Stimulated activated naive CD8-positive, alpha-beta T cell treated with anti-CD3 and anti-CD28 coated beads, Interleukin-15, Interleukin-2, amounts not matched to agents 100 ng/mL and 50 ng/mL, for 24 hours (primary cell): ENCODE results near the gene TMTC2.

Experiments
- H3K27ac Mint-ChIP-seq: one replicate; pipeline ENCODE4 v1.8.0; 2021; ENCODE audit warnings: mild to moderate bottlenecking, mixed read lengths
- H3K27me3 Mint-ChIP-seq: one replicate; pipeline ENCODE4 v1.8.0; 2021; ENCODE audit warnings: mixed read lengths
- H3K36me3 Mint-ChIP-seq: one replicate; pipeline ENCODE4 v1.8.0; 2021; ENCODE audit warnings: low read depth, mixed read lengths
- H3K4me1 Mint-ChIP-seq: one replicate; pipeline ENCODE4 v1.8.0; 2021; ENCODE audit warnings: low read depth, mixed read lengths
- H3K4me3 Mint-ChIP-seq: one replicate; pipeline ENCODE4 v1.8.0; 2021; ENCODE audit warnings: mild to moderate bottlenecking, mixed read lengths
- H3K9me3 Mint-ChIP-seq: one replicate; pipeline ENCODE4 v1.8.0; 2021; ENCODE audit warnings: mixed read lengths

The TMTC2 gene

GRCh38 chr12:83008703-83009102, 322.0 kb downstream of the TMTC2 start:
- Mint-ChIP-seq H3K4me1 (no peaks in the 10 kb centered on the region), H3K27ac (no peak overlapping the region), H3K9me3 (peaks cover 17% of the 10 kb centered on the region), H3K36me3 (peaks cover 18% of the 10 kb centered on the region), H3K4me3 (no peak overlapping the region), H3K27me3 (no peaks in the 10 kb centered on the region)

- Mint-ChIP-seq H3K4me3 (no peak overlapping the region), H3K4me1 (peaks cover under 1% of the 10 kb centered on the region), H3K9me3 (peaks cover 17% of the 10 kb centered on the region), H3K36me3 (peaks cover 18% of the 10 kb centered on the region), H3K27me3 (no peaks in the 10 kb centered on the region), H3K27ac (no peak overlapping the region)
These were observed 323.6 kb downstream of the TMTC2 start for GRCh38 chr12:83010169-83010804.

GRCh38 chr12:83015390-83016217, 328.9 kb downstream of the TMTC2 start:
- Mint-ChIP-seq H3K9me3 (no peaks in the 10 kb centered on the region), H3K27me3 (no peaks in the 10 kb centered on the region), H3K4me1 (peaks cover 11% of the 10 kb centered on the region), H3K4me3 (no peak overlapping the region), H3K36me3 (peaks cover 7% of the 10 kb centered on the region), H3K27ac (no peak overlapping the region)

GRCh38 chr12:83016218-83016835, 329.6 kb downstream of the TMTC2 start:
- H3K4me1 Mint-ChIP-seq: peaks cover 11% of the 10 kb centered on the region
- H3K9me3 Mint-ChIP-seq: no peaks in the 10 kb centered on the region
- no peak overlapping the region for H3K27ac Mint-ChIP-seq
- peaks cover 4% of the 10 kb centered on the region for H3K36me3 Mint-ChIP-seq
- no peaks in the 10 kb centered on the region for H3K27me3 Mint-ChIP-seq
- H3K4me3 Mint-ChIP-seq: no peak overlapping the region

GRCh38 chr12:83016991-83017390, 330.3 kb downstream of the TMTC2 start:
- Mint-ChIP-seq H3K36me3 (no peaks in the 10 kb centered on the region), H3K4me1 (peaks cover 11% of the 10 kb centered on the region), H3K9me3 (no peaks in the 10 kb centered on the region), H3K27ac (no peak overlapping the region), H3K27me3 (no peaks in the 10 kb centered on the region), H3K4me3 (no peak overlapping the region)

- Mint-ChIP-seq H3K9me3 (no peaks in the 10 kb centered on the region), H3K27me3 (no peaks in the 10 kb centered on the region), H3K4me1 (peaks cover 11% of the 10 kb centered on the region), H3K27ac (no peak overlapping the region), H3K4me3 (no peak overlapping the region), H3K36me3 (no peaks in the 10 kb centered on the region)
These were observed 331.4 kb downstream of the TMTC2 start for GRCh38 chr12:83018088-83018487.

GRCh38 chr12:83027021-83027723, 340.5 kb downstream of the TMTC2 start:
- no peak overlapping the region for H3K27ac Mint-ChIP-seq
- H3K36me3 Mint-ChIP-seq: no peaks in the 10 kb centered on the region
- peaks cover 3% of the 10 kb centered on the region for H3K4me1 Mint-ChIP-seq
- H3K9me3 Mint-ChIP-seq: no peaks in the 10 kb centered on the region
- H3K27me3 Mint-ChIP-seq: no peaks in the 10 kb centered on the region
- H3K4me3 Mint-ChIP-seq: no peak overlapping the region

- H3K4me3 Mint-ChIP-seq: no peak overlapping the region
- H3K4me1 Mint-ChIP-seq: no peaks in the 10 kb centered on the region
- no peaks in the 10 kb centered on the region for H3K27me3 Mint-ChIP-seq
- no peak overlapping the region for H3K27ac Mint-ChIP-seq
- H3K36me3 Mint-ChIP-seq: no peaks in the 10 kb centered on the region
- no peaks in the 10 kb centered on the region for H3K9me3 Mint-ChIP-seq
These were observed 344.5 kb downstream of the TMTC2 start for GRCh38 chr12:83031196-83031595.

GRCh38 chr12:83036847-83037246, 350.1 kb downstream of the TMTC2 start:
- H3K27me3 Mint-ChIP-seq: no peaks in the 10 kb centered on the region
- no peak overlapping the region for H3K4me3 Mint-ChIP-seq
- H3K27ac Mint-ChIP-seq: no peak overlapping the region
- no peaks in the 10 kb centered on the region for H3K4me1 Mint-ChIP-seq
- no peaks in the 10 kb centered on the region for H3K36me3 Mint-ChIP-seq
- no peaks in the 10 kb centered on the region for H3K9me3 Mint-ChIP-seq

- Mint-ChIP-seq H3K9me3 (no peaks in the 10 kb centered on the region), H3K36me3 (no peaks in the 10 kb centered on the region), H3K27ac (no peak overlapping the region), H3K27me3 (no peaks in the 10 kb centered on the region), H3K4me1 (no peaks in the 10 kb centered on the region), H3K4me3 (no peak overlapping the region)
These were observed 352.7 kb downstream of the TMTC2 start for GRCh38 chr12:83039413-83039812.

- no peaks in the 10 kb centered on the region for H3K36me3 Mint-ChIP-seq
- H3K27ac Mint-ChIP-seq: no peak overlapping the region
- no peak overlapping the region for H3K4me3 Mint-ChIP-seq
- H3K4me1 Mint-ChIP-seq: no peaks in the 10 kb centered on the region
- no peaks in the 10 kb centered on the region for H3K27me3 Mint-ChIP-seq
- H3K9me3 Mint-ChIP-seq: no peaks in the 10 kb centered on the region
These were observed 353.6 kb downstream of the TMTC2 start for GRCh38 chr12:83040339-83040738.

GRCh38 chr12:83040991-83041390, 354.3 kb downstream of the TMTC2 start:
- Mint-ChIP-seq H3K4me1 (no peaks in the 10 kb centered on the region), H3K4me3 (no peak overlapping the region), H3K27ac (no peak overlapping the region), H3K36me3 (no peaks in the 10 kb centered on the region), H3K27me3 (no peaks in the 10 kb centered on the region), H3K9me3 (no peaks in the 10 kb centered on the region)

GRCh38 chr12:83042441-83043200, 355.9 kb downstream of the TMTC2 start:
- no peak overlapping the region for H3K4me3 Mint-ChIP-seq
- H3K27ac Mint-ChIP-seq: no peak overlapping the region
- no peaks in the 10 kb centered on the region for H3K4me1 Mint-ChIP-seq
- no peaks in the 10 kb centered on the region for H3K27me3 Mint-ChIP-seq
- H3K9me3 Mint-ChIP-seq: no peaks in the 10 kb centered on the region
- no peaks in the 10 kb centered on the region for H3K36me3 Mint-ChIP-seq

- H3K4me3 Mint-ChIP-seq: no peak overlapping the region
These were observed 358.0 kb downstream of the TMTC2 start for GRCh38 chr12:83044736-83045135.

More at GRCh38 chr12:83044736-83045135, 358.0 kb downstream of the TMTC2 start:
- no peaks in the 10 kb centered on the region for H3K27me3 Mint-ChIP-seq
- H3K9me3 Mint-ChIP-seq: peaks cover 5% of the 10 kb centered on the region
- H3K27ac Mint-ChIP-seq: no peak overlapping the region
- H3K36me3 Mint-ChIP-seq: no peaks in the 10 kb centered on the region
- no peaks in the 10 kb centered on the region for H3K4me1 Mint-ChIP-seq
